Endothelial cell (in vitro differentiated cells): ENCODE results near the gene DPAGT1. TPM values are rescaled to one million over a fixed set of nuclear protein-coding genes. Genes with fewer than 3 reads are reported as not detected.
"Not testable (repeated sequence)": the region's sequence is repeated elsewhere in the genome, so short reads cannot be mapped to it uniquely, and the experiment has no call there.

ENCODE experiments used
- DNase-seq: peaks from one replicate; pipeline ENCODE4 v3.0.0; 2021; ENCODE audit warnings: low spot score
- H3K27ac Mint-ChIP-seq: one replicate; pipeline ENCODE4 v1.8.0; 2021; ENCODE audit warnings: mixed read lengths, inconsistent platforms; ENCODE audit not compliant: unreplicated experiment
- H3K27me3 Mint-ChIP-seq: one replicate; pipeline ENCODE4 v1.8.0; 2021; ENCODE audit warnings: mild to moderate bottlenecking, moderate library complexity, mixed read lengths, inconsistent platforms; ENCODE audit not compliant: unreplicated experiment
- H3K36me3 Mint-ChIP-seq: one replicate; pipeline ENCODE4 v1.8.0; 2021; ENCODE audit warnings: mild to moderate bottlenecking, low read depth, mixed read lengths, inconsistent platforms; ENCODE audit not compliant: unreplicated experiment
- H3K4me1 Mint-ChIP-seq: one replicate; pipeline ENCODE4 v1.8.0; 2021; ENCODE audit warnings: mild to moderate bottlenecking, mixed read lengths, inconsistent platforms; ENCODE audit not compliant: unreplicated experiment
- H3K4me3 Mint-ChIP-seq: one replicate; pipeline ENCODE4 v1.8.0; 2021; ENCODE audit warnings: mild to moderate bottlenecking, mixed read lengths, inconsistent platforms; ENCODE audit not compliant: unreplicated experiment
- H3K9me3 Mint-ChIP-seq: one replicate; pipeline ENCODE4 v1.8.0; 2021; ENCODE audit warnings: mixed read lengths, inconsistent platforms; ENCODE audit not compliant: unreplicated experiment
- total RNA-seq: library from RNA; stranded (reverse); fragmentation: NEBNext Ultra II Directional; extraction: Animal tissue kit (Norgen Biotek cat#: 25700); gene quantifications from one replicate; pipeline ENCODE4 v1.2.1, GENCODE V29; 2021; ENCODE audit not compliant: unreplicated experiment
- TF ChIP-seq, protein P1 (sequence below): fragments of 200-600 bp; sonication (generic); IDR thresholded peaks from one replicate; pipeline ENCODE4 v1.5.0; 2021; ENCODE audit warnings: antibody characterized with exemption; ENCODE audit not compliant: unreplicated experiment

DPAGT1 gene
- total RNA-seq, 1 donor from 2014 or later, result 53.2 TPM

DNA sequence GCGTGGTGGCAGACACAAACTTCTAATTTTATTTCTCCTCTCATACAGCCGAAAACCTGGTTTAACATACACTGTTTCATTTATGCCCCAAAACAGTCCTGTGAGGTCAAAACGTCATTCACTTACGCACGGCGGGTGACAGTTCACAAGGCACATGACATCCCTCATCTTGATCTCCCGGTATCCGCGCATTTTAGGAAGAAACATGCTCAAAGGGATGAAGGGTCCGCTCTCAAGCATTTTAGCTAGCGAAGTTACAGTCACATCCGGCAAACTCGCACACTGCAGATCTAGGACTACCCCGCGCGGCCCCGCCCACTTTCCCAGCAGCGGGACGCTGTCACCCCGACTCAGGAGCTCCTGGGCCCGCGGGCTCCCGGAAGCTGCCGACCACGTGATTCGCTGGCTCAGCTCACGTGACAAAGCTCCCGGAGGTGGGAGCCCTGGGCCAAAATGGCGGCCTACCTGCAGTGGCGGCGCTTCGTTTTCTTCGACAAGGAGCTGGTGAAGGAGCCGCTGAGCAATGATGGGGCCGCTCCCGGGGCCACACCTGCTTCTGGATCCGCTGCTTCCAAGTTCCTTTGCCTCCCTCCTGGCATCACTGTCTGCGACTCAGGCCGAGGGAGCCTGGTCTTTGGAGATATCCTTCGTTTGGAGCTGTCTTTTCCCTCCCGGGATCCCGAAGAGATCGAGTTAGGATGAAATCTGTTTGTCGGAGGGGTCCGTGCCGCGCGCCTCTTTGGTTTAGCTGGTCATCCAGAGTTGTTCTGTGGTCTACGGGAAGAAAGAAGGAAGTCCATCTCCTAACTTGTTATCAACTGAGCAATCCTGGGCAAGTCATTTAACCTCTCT lies 34.1 kb downstream of the DPAGT1 start, which contains the start of gene VPS11:
VPS11 (plus strand) TSS at position 448 of the 852 bp plus-strand sequence; CDS start at position 454, 6 bp downstream.
- H3K9me3 Mint-ChIP-seq, result no peaks in the 10 kb centered on the region
- peaks cover 7% of the 10 kb centered on the region for H3K27me3 Mint-ChIP-seq
- DNase-seq, result peak; percentile 95
- H3K27ac Mint-ChIP-seq, result peak within 1 kb of the TSS; percentile 92
- H3K4me3 Mint-ChIP-seq, result peak within 1 kb of the TSS; percentile 99
- TF ChIP-seq, protein P1, sequence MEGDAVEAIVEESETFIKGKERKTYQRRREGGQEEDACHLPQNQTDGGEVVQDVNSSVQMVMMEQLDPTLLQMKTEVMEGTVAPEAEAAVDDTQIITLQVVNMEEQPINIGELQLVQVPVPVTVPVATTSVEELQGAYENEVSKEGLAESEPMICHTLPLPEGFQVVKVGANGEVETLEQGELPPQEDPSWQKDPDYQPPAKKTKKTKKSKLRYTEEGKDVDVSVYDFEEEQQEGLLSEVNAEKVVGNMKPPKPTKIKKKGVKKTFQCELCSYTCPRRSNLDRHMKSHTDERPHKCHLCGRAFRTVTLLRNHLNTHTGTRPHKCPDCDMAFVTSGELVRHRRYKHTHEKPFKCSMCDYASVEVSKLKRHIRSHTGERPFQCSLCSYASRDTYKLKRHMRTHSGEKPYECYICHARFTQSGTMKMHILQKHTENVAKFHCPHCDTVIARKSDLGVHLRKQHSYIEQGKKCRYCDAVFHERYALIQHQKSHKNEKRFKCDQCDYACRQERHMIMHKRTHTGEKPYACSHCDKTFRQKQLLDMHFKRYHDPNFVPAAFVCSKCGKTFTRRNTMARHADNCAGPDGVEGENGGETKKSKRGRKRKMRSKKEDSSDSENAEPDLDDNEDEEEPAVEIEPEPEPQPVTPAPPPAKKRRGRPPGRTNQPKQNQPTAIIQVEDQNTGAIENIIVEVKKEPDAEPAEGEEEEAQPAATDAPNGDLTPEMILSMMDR, result no peak
- peaks cover 14% of the 10 kb centered on the region for H3K4me1 Mint-ChIP-seq
- H3K36me3 Mint-ChIP-seq, result peaks cover 8% of the 10 kb centered on the region

DNA sequence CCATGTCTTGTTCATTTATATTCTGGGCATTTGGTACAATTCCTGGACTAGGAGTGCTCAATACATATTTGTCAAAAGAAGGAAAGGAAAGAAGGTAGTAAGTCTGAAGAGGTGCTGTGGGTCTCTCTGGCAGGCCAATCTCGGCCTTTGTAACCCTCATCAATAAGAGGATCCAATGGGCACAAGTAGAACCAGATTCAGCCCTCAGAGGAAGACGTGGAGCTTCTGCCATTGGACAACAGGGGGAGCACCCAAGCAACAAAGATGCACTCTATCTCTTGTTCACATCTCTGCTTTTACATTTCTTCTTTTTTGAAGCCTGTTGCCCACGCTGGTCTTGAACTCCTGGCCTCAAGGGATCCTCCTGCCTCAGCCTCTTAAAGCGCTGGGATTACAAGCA lies 36.3 kb downstream of the DPAGT1 start:
- no peak for DNase-seq
- Mint-ChIP-seq H3K4me3 (no peak overlapping the region), H3K9me3 (no peaks in the 10 kb centered on the region), H3K27me3 (peaks cover 7% of the 10 kb centered on the region), H3K27ac (no peak overlapping the region), H3K36me3 (peaks cover 5% of the 10 kb centered on the region), H3K4me1 (peaks cover 14% of the 10 kb centered on the region)
- TF ChIP-seq, protein P1, result no peak

DNA sequence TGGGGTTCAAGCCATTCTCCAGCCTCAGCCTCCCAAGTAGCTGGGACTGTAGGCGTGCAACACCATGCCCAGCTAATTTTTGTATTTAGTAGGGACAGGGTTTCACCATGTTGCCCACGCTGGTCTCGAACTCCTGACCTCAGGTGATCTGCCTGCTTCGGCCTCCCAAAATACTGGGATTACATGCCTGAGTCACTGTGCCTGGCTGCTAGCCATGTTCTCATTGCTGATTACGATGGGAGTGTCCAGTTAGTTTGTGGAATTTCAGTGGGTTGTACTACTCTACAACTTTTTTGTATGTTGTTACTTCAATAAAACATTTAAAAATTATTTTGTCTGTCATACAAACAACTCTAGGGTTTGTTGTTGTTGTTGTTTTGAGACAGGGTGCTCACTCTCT lies 38.9 kb downstream of the DPAGT1 start:
- peaks cover 8% of the 10 kb centered on the region for H3K27me3 Mint-ChIP-seq
- H3K27ac Mint-ChIP-seq, result no peak overlapping the region
- no peaks in the 10 kb centered on the region for H3K9me3 Mint-ChIP-seq
- TF ChIP-seq, protein P1, result no peak
- no peak overlapping the region for H3K4me3 Mint-ChIP-seq
- peaks cover 18% of the 10 kb centered on the region for H3K4me1 Mint-ChIP-seq
- peaks cover 3% of the 10 kb centered on the region for H3K36me3 Mint-ChIP-seq
- no peak for DNase-seq

DNA sequence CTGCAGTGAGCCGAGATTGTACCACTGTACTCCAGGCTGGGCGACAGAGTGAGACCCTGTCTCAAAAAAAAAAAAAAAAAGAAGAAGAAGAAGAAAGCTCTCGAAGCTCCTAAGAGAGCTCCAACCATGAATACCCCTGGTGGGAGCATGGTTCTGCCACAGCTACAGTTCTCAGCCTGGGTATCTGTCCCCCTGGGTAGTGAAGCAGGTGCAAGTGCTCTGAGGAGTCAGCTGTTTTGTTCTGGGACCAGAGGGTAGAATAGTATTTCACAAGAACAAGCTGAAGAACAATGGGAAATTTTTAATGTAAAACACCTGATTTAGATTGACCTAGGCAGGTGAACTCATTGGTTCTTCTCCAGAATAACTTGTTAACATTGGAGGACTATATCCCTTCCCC lies 40.4 kb downstream of the DPAGT1 start:
- no peaks in the 10 kb centered on the region for H3K9me3 Mint-ChIP-seq
- H3K27me3 Mint-ChIP-seq, result peaks cover 2% of the 10 kb centered on the region
- H3K27ac Mint-ChIP-seq, result no peak overlapping the region
- H3K36me3 Mint-ChIP-seq, result peaks cover 3% of the 10 kb centered on the region
- peaks cover 11% of the 10 kb centered on the region for H3K4me1 Mint-ChIP-seq
- TF ChIP-seq, protein P1, result no peak
- H3K4me3 Mint-ChIP-seq, result no peak overlapping the region
- no peak for DNase-seq

DNA sequence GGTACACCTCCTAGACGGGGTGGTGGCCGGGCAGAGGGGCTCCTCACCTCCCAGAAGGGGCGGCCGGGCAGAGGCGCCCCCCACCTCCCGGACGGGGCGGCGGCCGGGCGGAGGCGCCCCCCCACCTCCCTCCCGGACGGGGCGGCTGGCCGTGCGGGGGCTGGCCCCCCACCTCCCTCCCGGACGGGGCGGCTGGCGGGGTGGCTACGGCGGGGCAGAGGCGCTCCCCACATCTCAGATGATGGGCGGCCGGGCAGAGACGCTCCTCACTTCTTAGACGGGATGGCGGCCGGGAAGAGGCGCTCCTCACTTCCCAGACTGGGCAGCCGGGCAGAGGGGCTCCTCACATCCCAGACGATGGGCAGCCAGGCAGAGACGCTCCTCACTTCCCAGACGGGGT lies 42.5 kb downstream of the DPAGT1 start:
- not testable (repeated sequence) for H3K27ac Mint-ChIP-seq, H3K9me3 Mint-ChIP-seq, H3K27me3 Mint-ChIP-seq, DNase-seq, H3K4me3 Mint-ChIP-seq
- peaks cover 19% of the 10 kb centered on the region for H3K4me1 Mint-ChIP-seq
- peaks cover 15% of the 10 kb centered on the region for H3K36me3 Mint-ChIP-seq
